GM12878 (cell line): ENCODE results near the gene GARIN5B. TPM values are rescaled to one million over a fixed set of nuclear protein-coding genes. Genes with fewer than 3 reads are reported as not detected.

Experiments used
- ATAC-seq: fragments of 200-7000 bp; cut with Tn5 transposase; 3 replicates; pipeline ENCODE4 v1.9.1; 2020; ENCODE audit warnings: mild to moderate bottlenecking, moderate library complexity
- BruUV-seq: library from RNA; stranded (reverse); fragments of 400-500 nt; replicated peaks from 2 replicates; lab custom pipeline; 2021; lab: Mats Ljungman, UMichigan
- CTCF ChIA-PET: fragments of 300-600 bp; sonication (Branson Sonifier 250); formaldehyde crosslinking; extraction: SDS; loops from one replicate; lab custom pipeline; 2021; ENCODE audit warnings: inconsistent platforms; lab: Yijun Ruan, JAX
- POLR2A ChIA-PET: fragments of 350-600 bp; formaldehyde crosslinking; extraction: SDS; loops from one replicate; lab custom pipeline; 2021; ENCODE audit warnings: inconsistent platforms; lab: Charles Lee
- RAD21 ChIA-PET: fragments of 300-600 bp; sonication (Branson Sonifier 250); formaldehyde crosslinking; loops from one replicate; lab custom pipeline; 2023; ENCODE audit warnings: antibody characterized with exemption; ENCODE audit not compliant: unreplicated experiment; lab: Charles Lee
- SMC1A ChIA-PET: fragments of 300-600 bp; sonication (Branson Sonifier 250); formaldehyde crosslinking; loops from one replicate; lab custom pipeline; 2023; ENCODE audit not compliant: unreplicated experiment, uncharacterized antibody; lab: Charles Lee
- DNase-seq: peaks from one replicate; pipeline ENCODE4 v3.0.0-alpha.2; 2011; ENCODE audit warnings: low read depth, low spot score
- FAIRE-seq: peaks from 3 replicates; lab custom pipeline; 2011; peaks lifted over from hg19 to GRCh38; lab: Jason Lieb, UNC
- H2AFZ ChIP-seq: 2 replicates; pipeline ENCODE4 v1.6.0; 2011; ENCODE audit warnings: low read depth, low read length, control low read depth; ENCODE audit not compliant: control insufficient read depth
- H3K27ac ChIP-seq: 2 replicates; pipeline ENCODE4 v1.5.1; 2011; ENCODE audit warnings: control low read depth; ENCODE audit not compliant: control insufficient read depth, insufficient read depth
- H3K27me3 ChIP-seq, 2 experiments: replicated peaks in 1 of 2; 2 replicates each; pipeline versions ENCODE4 v1.6.0 to v1.6.1; 2011; ENCODE audit warnings: low read length in 1 of 2; ENCODE audit not compliant: control insufficient read depth in 2 of 2, insufficient read depth in 2 of 2
- H3K36me3 ChIP-seq, 2 experiments: 2 replicates each; pipeline ENCODE4 v1.5.1; 2011; ENCODE audit warnings: low read length in 1 of 2; ENCODE audit not compliant: control insufficient read depth in 2 of 2, insufficient read depth in 2 of 2
- H3K4me1 ChIP-seq: 2 replicates; pipeline ENCODE4 v1.6.1; 2011; ENCODE audit warnings: mild to moderate bottlenecking, low read length, moderate library complexity, mixed read lengths; ENCODE audit not compliant: control insufficient read depth, insufficient read depth
- H3K4me2 ChIP-seq: 2 replicates; pipeline ENCODE4 v1.6.0; 2011; ENCODE audit warnings: control low read depth; ENCODE audit not compliant: control insufficient read depth, insufficient read depth
- H3K4me3 ChIP-seq: fragments of 200-600 bp; sonication (generic); 2 replicates; pipeline ENCODE4 v1.5.1; 2016
- H3K79me2 ChIP-seq: 2 replicates; pipeline ENCODE4 v1.6.0; 2011; ENCODE audit warnings: low read length; ENCODE audit not compliant: control insufficient read depth, insufficient read depth
- H3K9ac ChIP-seq: 2 replicates; pipeline ENCODE4 v1.8.0; 2011; ENCODE audit warnings: low read length, control low read depth, mixed read lengths; ENCODE audit not compliant: control insufficient read depth, insufficient read depth
- H3K9me3 ChIP-seq: replicated peaks from 3 replicates; pipeline ENCODE4 v1.5.1; 2011; ENCODE audit warnings: mild to moderate bottlenecking, low read length; ENCODE audit not compliant: control insufficient read depth, insufficient read depth
- H4K20me1 ChIP-seq: 2 replicates; pipeline ENCODE4 v1.6.0; 2011; ENCODE audit not compliant: control insufficient read depth, insufficient read depth
- EED ChIP-seq: sonication (generic); IDR thresholded peaks from 2 replicates; pipeline ENCODE4 v1.6.1; 2016; ENCODE audit warnings: antibody characterized with exemption, low read depth
- RCOR1 ChIP-seq: conservative IDR thresholded peaks from 2 replicates; pipeline ENCODE4 v1.6.1; 2012; ENCODE audit warnings: low read depth, low read length, improper control_type of control experiment
- RELA ChIP-seq: fragments of 450-650 bp; IDR thresholded peaks from 2 replicates; pipeline ENCODE4 v1.8.0; 2014; ENCODE audit warnings: borderline replicate concordance; ENCODE audit not compliant: partially characterized antibody
- TCF7 ChIP-seq: IDR thresholded peaks from 2 replicates; pipeline ENCODE4 v1.6.1; 2014; ENCODE audit warnings: antibody characterized with exemption, borderline replicate concordance
- YBX1 ChIP-seq: fragments of 450-650 bp; IDR thresholded peaks from 2 replicates; pipeline ENCODE4 v1.6.1; 2016; ENCODE audit warnings: antibody characterized with exemption
- WGBS: methylation state at CpG from one replicate; pipeline ENCODE4 v1.1.6; 2016; ENCODE audit warnings: low lambda C conversion rate; ENCODE audit not compliant: insufficient replicate concordance, insufficient coverage; ENCODE audit errors: missing lambda C conversion rate; 5-methylcytosine and 5-hydroxymethylcytosine counted together
- in situ Hi-C: fragments of 300-500 bp; cut with MboI; formaldehyde crosslinking; loops from 9 replicates; pipeline ENCODE4 v1.14.3; 2018; ENCODE audit warnings: mixed read lengths
- intact Hi-C: fragments of 100-400 bp; cut with micrococcal nuclease; formaldehyde crosslinking; loops from one replicate; pipeline ENCODE4 v1.14.2; 2022; ENCODE audit not compliant: unreplicated experiment
- polyA plus RNA-seq, 11 experiments: library from polyadenylated mRNA; depleted of rRNA in 4 of 11; unstranded in 6 of 11; stranded (reverse) in 5 of 11; fragments of >200 nt; fragmentation: Nextera tagmentation in 4 of 11; fragmentation: Illumina TruSeq in 1 of 11; extraction: Ambion mirVana in 4 of 11; extraction: Trizol in 1 of 11; gene quantifications; 1 replicate in 1 of 11; 2 replicates in 10 of 11; pipeline versions ENCODE4 v1.2.1 to v1.2.3, GENCODE V29; 2011 to 2016; ENCODE audit warnings: inconsistent platforms in 2 of 11, missing spikeins in 2 of 11, low read depth in 1 of 11
- total RNA-seq, 4 experiments: library from RNA; depleted of rRNA in 3 of 4; stranded (reverse); fragments of >200 nt in 3 of 4; fragmentation: Illumina TruSeq in 1 of 4; extraction: Trizol in 1 of 4; gene quantifications; 2 replicates each; pipeline versions ENCODE4 v1.2.1 to v1.2.3, GENCODE V29; 2013 to 2021
- TF ChIP-seq, protein P1 (sequence below): IDR thresholded peaks from 2 replicates; pipeline ENCODE4 v1.6.1; 2011; ENCODE audit warnings: low read depth, low read length, improper control_type of control experiment, borderline replicate concordance
- TF ChIP-seq, protein P2 (sequence below): fragments of 450-650 bp; IDR thresholded peaks from 2 replicates; pipeline ENCODE4 v1.6.1; 2017; ENCODE audit warnings: low read depth, mild to moderate bottlenecking, moderate library complexity

The GARIN5B gene
- total and polyA plus RNA-seq, 10 of the 15 experiments (the other 5 are each of a cell fraction or from before 2014, with no cell fraction given) = not detected

DNA sequence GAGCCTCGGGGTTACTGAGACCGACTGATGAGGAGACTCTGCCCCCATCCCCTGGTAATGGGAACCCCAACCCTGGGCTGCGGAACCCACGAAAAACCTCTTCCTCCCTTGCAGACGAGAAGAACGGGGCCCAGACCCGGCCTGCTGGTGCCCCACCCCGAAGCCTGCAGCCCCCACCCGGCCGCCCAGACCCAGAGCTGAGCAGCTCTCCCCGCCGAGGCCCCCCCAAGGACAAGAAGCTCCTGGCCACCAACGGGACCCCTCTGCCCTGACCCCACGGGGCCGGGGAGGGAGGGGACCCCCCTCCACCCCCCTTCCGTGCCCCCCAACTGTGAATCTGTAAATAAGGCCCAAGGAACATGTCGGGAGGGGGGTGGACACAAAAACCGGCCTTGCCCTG lies 51.3 kb downstream of the GARIN5B start (continued):
- TF ChIP-seq, protein P1, sequence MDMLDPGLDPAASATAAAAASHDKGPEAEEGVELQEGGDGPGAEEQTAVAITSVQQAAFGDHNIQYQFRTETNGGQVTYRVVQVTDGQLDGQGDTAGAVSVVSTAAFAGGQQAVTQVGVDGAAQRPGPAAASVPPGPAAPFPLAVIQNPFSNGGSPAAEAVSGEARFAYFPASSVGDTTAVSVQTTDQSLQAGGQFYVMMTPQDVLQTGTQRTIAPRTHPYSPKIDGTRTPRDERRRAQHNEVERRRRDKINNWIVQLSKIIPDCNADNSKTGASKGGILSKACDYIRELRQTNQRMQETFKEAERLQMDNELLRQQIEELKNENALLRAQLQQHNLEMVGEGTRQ = no peak

DNA sequence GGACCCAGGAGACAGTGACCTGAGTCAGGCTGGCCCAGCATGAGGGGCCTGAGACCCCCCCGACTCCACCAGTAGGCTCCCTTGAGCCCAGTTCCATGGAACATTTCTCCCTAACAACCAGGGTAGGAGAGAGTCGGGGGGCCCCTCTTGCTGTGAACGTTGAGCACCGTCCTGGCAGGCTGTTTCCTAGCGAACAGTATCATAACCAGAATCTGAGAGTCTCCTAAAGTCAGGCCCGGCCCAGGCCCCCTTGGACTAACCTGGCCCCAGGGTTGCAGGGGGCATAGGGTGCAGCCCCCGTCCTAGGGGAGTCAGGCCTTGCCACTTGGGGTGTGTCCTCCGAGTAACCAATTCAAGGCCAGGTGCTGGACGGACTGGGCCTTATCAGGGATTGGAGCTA lies 51.7 kb downstream of the GARIN5B start:
- CTCF ChIA-PET = interaction anchor here (3.4 kb wide), 1 partner anchor 9 kb away, joined by 16 read pairs; no protein-coding TSS in a partner anchor

More for the DNA sequence above, 51.7 kb downstream of the GARIN5B start:
- no peak overlapping the region for H2AFZ ChIP-seq
- no peak for FAIRE-seq
- no peak overlapping the region for H3K9ac ChIP-seq
- ChIA-PET RAD21 (no interaction called here), POLR2A (no interaction called here), SMC1A (no interaction called here)
- no peaks in the 10 kb centered on the region for H3K9me3 ChIP-seq
- BruUV-seq = no TSS peak
- intact Hi-C loops = no loop called here
- in situ Hi-C loops = no loop called here
- no peak for DNase-seq
- no peaks in the 10 kb centered on the region for H3K79me2 ChIP-seq
- no peaks in the 10 kb centered on the region for H3K27me3 ChIP-seq
- H3K4me3 ChIP-seq = no peak overlapping the region
- ATAC-seq = no peak
- WGBS = 29% methylated on average over 9 of the region's 9 CpGs
- no peak overlapping the region for H3K27ac ChIP-seq
- H3K4me1 ChIP-seq = no peaks in the 10 kb centered on the region
- no peaks in the 10 kb centered on the region for H4K20me1 ChIP-seq
- H3K36me3 ChIP-seq = no peaks in the 10 kb centered on the region
- TF ChIP-seq EED = no peak
- TF ChIP-seq YBX1 = no peak
- TF ChIP-seq RCOR1 = no peak
- TF ChIP-seq, protein P2, sequence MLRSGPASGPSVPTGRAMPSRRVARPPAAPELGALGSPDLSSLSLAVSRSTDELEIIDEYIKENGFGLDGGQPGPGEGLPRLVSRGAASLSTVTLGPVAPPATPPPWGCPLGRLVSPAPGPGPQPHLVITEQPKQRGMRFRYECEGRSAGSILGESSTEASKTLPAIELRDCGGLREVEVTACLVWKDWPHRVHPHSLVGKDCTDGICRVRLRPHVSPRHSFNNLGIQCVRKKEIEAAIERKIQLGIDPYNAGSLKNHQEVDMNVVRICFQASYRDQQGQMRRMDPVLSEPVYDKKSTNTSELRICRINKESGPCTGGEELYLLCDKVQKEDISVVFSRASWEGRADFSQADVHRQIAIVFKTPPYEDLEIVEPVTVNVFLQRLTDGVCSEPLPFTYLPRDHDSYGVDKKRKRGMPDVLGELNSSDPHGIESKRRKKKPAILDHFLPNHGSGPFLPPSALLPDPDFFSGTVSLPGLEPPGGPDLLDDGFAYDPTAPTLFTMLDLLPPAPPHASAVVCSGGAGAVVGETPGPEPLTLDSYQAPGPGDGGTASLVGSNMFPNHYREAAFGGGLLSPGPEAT = no peak
- no peak for TF ChIP-seq RELA
- TF ChIP-seq TCF7 = no peak
- H3K4me2 ChIP-seq = no peak overlapping the region
